GM19372 (cell line): ENCODE results near the gene PDCD7.
"Not testable (repeated sequence)": the region's sequence is repeated elsewhere in the genome, so short reads cannot be mapped to it uniquely, and the experiment has no call there.

Experiments
- ATAC-seq: cut with Tn5 transposase; IDR thresholded peaks from one replicate; pipeline ENCODE4 v1.9.1; 2021; ENCODE audit warnings: mild to moderate bottlenecking, low read depth, moderate library complexity; ENCODE audit not compliant: unreplicated experiment

PDCD7 gene

GRCh38 chr15:65132878-65133547 lies 595 bp downstream of the PDCD7 start:
- ATAC-seq, result peak; percentile 43

DNA sequence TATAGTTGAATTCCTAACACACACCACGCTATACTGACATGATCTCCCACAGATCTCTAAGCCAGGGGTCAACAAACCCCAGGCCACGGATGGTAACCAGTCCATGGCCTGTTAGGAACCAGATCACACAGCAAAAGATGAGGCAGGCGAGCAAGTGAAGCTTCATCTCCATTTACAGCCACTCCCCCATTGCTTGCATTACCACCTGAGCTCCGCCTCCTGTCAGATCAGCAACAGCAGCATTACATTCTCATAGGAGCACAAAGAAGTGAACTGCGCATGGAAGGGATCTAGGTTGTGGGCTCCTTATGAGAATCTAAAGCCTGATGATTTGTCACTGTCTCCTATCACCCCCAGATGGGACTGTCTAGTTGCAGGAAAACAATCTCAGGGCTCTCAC lies 2.7 kb downstream of the PDCD7 start:
- ATAC-seq, result no peak

- no peak for ATAC-seq
Measured at GRCh38 chr15:65115542-65115941, 18.1 kb downstream of the PDCD7 start.

DNA sequence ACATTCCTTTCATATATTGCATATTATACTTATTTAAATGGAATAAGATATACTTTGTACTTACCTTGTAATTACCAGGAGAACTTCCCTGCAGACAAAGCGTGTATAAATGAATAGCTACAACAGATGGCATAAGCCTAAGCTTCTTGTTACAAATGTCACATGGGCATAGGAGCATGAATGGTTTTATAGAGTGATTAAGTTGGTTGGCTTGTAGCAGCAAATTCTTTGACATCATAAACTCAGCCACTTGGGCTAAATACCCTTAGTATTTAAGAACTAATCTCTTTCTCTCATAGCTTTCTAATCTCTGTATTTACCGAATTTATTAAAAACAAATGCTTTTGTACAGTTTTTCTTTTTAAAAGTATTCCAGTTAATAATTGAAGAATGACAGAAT lies 18.5 kb downstream of the PDCD7 start, which contains the start of gene UBAP1L:
Gene UBAP1L (minus strand): TSS at position 115 of the 400 bp plus-strand sequence. CDS start 8,985 bp downstream, outside the sequence.
- no peak for ATAC-seq

- ATAC-seq, result no peak
Measured at GRCh38 chr15:65110676-65111292, 22.8 kb downstream of the PDCD7 start.

DNA sequence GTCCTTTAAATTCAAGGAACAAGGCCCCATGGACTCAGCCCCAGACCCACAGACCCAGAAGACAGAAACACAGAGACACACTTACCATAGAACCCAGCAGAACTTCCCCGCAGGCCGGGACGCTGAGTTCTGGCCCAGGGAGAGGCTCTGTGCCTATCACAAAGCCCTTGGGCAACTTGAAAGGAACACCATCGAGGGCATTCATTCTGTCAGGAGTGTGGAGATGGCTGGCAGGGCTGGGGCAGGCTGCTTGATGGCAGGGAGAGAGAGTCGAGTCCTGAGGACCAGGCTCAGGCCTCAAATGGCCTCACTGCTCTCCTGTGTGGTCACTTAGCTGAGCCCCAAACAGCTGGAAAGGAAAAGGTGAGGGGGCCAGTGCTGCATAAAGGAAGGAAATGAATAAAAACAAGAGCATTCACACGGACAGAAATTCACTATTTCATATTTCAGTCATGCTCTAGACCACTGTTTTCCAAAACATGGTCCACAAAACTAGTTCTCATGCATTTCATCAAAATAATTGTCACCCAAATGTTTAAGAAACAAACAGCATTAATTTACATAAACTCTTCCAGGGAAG lies 27.5 kb downstream of the PDCD7 start:
- ATAC-seq, result no peak

GRCh38 chr15:65105038-65105437 lies 28.6 kb downstream of the PDCD7 start:
- no peak for ATAC-seq

GRCh38 chr15:65102912-65103311 lies 30.7 kb downstream of the PDCD7 start:
- no peak for ATAC-seq

GRCh38 chr15:65101891-65102708 lies 31.5 kb downstream of the PDCD7 start:
- no peak for ATAC-seq

DNA sequence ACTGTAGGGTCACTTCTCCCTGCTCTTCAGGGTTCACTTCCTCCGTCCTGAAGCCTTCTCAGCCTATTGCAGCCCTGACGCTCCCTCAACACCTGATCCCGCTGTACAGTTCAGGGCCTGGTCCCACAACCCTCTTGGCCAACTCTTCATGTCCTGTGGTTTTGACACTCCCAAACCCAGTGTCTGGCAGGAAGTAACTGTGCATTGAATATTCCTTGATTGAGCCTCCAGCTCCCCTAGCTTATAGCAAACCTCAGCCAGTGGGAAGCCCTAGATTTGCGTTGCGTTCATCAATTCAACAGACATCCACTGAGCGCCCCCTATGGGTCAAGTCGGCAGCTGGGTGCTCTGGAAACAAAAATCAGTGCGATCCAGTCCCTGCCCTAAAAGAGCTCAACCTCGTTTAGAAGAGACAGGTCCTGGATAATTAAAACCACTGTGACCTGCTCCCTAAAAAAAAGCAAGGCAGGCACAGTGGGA lies 32.2 kb downstream of the PDCD7 start:
- no peak for ATAC-seq

DNA sequence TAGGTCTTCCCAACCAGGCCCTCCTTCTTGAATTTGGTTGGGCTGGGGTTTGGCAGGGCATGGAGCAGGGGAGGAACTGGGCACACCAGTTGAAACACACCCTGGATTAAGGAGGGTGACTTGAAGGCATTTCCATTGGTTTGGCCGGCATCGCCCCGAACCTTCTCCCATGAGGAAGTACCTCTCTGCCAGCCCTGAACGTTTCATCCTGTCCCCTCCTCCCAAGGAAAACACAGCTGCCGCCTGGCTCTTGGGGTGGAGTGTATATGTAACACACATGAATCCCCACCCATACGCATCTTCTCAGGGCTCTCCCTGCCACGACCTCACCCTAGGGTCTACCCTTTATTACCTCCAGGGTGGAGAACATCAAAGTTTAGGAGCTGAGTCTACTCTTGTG lies 33.2 kb downstream of the PDCD7 start:
- no peak for ATAC-seq

DNA sequence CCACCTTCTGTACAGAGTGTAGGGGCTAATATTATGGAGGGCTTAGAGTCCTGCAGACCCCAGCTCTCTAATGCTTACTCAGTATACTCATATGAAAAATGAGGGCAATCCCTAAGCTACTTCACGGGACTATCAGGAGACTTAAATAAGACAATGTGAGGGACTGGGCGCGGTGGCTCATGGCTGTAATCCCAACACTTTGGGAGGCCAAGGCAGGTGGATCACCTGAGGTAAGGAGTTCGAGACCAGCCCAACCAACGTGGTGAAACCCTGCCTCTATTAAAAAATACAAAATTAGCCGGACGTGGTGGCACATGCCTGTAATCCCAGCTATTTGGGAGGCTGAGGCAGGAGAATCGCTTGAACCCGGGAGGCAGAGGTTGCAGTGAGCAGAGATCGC lies 33.8 kb downstream of the PDCD7 start:
- not testable (repeated sequence) for ATAC-seq

GRCh38 chr15:65099336-65099735 lies 34.3 kb downstream of the PDCD7 start:
- ATAC-seq, result no peak

DNA sequence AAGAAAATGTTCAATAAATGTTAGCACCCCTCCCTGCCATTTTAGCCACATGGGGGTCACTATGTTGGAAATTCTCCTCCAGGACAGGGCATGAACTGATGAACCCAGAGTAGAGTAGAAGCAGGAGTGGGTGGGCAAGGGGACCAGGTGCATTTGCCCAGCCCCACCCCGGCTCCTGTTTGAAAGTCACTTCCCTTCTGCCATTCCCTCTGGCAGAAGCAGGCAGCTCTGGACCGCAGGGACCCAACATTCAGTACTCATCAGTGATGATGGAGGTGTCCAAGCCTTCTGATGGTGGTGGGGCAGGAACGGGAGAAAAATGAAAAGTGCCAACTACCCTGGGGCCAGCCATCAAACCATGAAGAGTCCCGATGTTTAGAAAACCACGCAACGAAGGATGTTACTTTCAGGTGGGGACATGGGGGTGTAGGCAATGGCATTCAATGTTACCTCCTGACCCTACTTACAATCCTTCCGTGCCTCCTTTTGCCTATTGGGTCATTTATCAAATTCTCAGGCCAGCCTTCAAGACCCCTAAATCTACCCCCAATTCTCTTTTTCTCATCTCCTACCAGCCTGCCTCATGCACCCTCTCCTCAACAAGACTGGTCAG lies 35.9 kb downstream of the PDCD7 start:
- ATAC-seq, result no peak

DNA sequence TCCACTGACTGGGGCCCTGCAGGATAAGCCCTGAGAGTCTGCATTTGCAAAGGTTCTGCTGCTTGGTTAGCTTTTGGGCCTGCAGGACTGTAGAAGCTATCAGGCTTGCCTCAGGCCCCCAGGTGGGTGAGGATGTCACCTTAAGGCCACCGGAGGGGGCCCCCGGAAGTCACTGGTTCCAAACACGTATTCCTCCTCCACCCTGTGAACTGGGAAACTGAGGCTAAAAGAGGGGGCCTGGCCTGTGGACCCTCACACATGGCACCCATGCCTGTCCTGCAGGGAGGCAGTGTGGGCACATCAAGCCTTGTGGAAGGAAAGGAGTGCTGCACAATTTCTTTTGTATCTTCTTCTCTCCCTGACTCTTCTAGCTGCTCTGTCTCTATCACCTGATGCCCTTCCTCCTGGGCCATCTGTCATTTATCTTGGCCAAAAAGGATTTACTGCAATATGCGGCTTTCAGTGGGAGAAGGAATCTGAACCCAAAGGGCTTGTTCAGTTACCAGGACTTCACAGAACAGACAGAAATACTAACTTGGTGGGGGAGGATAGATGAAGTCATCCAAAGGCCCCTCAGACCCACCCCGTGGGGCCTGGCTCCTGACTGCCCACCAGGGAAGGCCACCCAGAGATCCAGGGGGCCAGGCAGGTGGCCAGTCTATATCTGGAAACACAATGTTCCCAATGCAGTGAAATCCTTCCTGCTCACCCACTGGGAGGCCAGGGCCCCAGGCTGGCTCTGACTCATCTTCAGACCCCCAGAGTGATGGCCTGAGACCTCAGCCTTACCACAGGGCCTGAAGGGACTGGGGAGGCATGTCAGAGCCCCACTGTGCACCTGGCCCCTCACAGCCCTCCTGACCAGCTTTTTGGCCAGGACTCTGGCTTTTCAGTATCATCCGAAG lies 36.9 kb downstream of the PDCD7 start:
- no peak for ATAC-seq

DNA sequence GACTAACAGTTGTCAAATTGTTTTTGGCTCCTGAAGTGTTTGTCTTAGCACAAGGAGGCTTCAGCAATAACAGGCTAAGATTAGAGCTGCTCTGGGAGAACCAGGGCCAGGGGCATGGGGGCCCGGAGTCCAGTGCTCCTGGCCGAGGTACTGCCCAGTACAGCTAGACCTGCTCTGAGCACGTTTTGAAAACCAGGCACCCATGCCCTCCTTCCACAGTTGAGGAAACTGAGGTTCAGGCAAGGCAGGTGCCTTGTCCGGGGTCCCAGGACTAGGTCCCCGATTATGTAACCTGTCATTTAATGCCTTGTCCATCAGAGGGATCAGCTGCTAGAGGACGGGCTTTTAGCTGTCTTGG lies 37.9 kb downstream of the PDCD7 start:
- ATAC-seq, result no peak

DNA sequence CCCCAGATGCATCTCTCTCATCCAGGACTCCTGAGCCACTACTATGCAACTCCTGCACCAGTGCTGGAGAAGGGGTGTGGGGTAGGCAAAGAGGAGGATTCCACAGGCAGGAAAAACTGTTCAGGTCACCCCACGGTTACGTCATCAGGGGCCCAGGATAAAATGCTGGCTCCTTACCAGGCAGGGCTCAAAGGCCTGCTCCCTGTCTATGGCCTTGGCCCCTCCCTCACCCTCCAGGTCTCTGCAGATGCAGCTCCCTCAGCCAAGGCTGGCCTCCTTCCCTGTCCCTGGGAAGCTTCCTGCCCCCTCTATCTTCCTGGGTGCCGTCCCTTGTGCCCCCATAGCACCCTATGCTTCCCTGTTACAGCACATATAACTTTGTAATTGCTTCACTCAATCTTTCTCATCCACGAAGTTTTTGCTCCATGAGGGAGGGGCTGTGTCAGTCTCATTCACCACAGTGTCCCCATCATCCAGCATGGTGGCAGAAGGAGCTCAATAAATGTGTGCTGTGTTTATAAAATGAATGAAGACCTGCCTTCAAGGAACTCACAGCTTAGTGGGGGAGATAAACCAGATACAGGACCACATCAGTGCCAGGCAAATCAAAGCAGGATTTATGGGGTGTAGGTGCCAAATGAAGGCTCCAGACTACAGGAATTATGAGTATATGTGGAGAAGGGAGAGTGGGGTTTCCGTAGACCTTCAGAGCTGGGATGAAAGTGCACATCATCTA lies 38.4 kb downstream of the PDCD7 start:
- ATAC-seq, result no peak

DNA sequence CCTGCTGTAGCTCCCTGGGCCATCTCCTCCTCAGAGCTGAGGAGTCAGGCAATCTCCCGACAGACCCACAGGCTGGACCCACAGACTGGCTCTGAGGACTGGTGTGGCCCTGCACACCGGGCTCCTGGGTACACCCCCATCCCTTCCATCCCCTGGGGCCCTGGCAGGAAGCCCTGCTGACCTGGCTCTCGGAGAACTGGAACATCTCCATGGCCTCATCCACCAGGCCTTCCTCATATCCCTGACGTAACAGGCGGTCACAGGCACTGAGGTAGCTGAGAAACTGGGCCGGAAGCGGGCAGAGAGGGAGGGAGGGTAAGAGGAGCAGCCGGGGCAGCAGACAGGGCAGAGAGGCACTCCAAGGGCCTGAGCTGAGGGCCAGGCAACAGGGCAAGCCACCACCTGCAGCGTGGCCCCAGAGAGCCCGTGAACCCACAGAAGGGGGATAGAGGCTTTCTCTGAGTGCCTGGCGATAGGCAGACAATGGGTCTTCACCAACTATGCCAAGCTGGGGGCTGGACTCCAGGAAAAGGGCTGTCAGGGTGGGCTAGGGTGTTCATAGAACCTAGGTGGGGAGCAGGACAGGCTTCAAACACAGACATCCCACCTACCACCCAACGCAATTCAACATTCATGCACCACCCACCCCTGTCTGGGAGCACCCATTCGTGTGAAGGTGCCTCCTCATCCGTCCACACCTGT lies 39.2 kb downstream of the PDCD7 start:
- no peak for ATAC-seq
